Activated CD8-positive, alpha-beta T cell treated with anti-CD3 and anti-CD28 coated beads, Interleukin-2, amount 10 ng/mL, durations not matched to agents 7 days and 5 days (primary cell): ENCODE measurements around the gene RPL31. TPM values are rescaled to one million over a fixed set of nuclear protein-coding genes. Genes with fewer than 3 reads are reported as not detected.

Experiments used
- ATAC-seq: fragments of 150-1000 bp; cut with Tn5 transposase; one replicate; pipeline ENCODE4 v1.10.0; 2021; ENCODE audit warnings: moderate library complexity
- CTCF ChIA-PET: fragments of 350-600 bp; sonication (Branson Sonifier 250); formaldehyde crosslinking; loops from one replicate; lab custom pipeline; 2021; ENCODE audit warnings: antibody characterized with exemption; lab: Charles Lee
- POLR2A ChIA-PET: fragments of 350-600 bp; sonication (Branson Sonifier 250); formaldehyde crosslinking; loops from one replicate; lab custom pipeline; 2021; ENCODE audit warnings: antibody characterized with exemption; lab: Charles Lee
- DNase-seq: peaks from one replicate; pipeline ENCODE4 v3.0.0-alpha.2; 2020
- H3K27ac Mint-ChIP-seq: one replicate; pipeline ENCODE4 v1.8.0; 2021; ENCODE audit warnings: mild to moderate bottlenecking, mixed read lengths
- H3K27me3 Mint-ChIP-seq: one replicate; pipeline ENCODE4 v1.8.0; 2021; ENCODE audit warnings: low read depth, mixed read lengths
- H3K36me3 Mint-ChIP-seq: one replicate; pipeline ENCODE4 v1.8.0; 2021; ENCODE audit warnings: low read depth, mixed read lengths
- H3K4me1 Mint-ChIP-seq: one replicate; pipeline ENCODE4 v1.8.0; 2021; ENCODE audit warnings: low read depth, mixed read lengths
- H3K4me3 Mint-ChIP-seq: one replicate; pipeline ENCODE4 v1.8.0; 2021; ENCODE audit warnings: mild to moderate bottlenecking, mixed read lengths
- H3K9me3 Mint-ChIP-seq: one replicate; pipeline ENCODE4 v1.8.0; 2022; ENCODE audit warnings: mixed read lengths; ENCODE audit not compliant: insufficient read depth
- total RNA-seq, 2 experiments: library from RNA; stranded (reverse); gene quantifications; one replicate each; pipeline ENCODE4 v1.2.3, GENCODE V29; 2021

Gene RPL31
- 1,000 to 10,000 TPM; 1,300 to 1,339 TPM for total RNA-seq

- Mint-ChIP-seq H3K4me1 (peaks cover 44% of the 10 kb centered on the region), H3K9me3 (peaks cover 5% of the 10 kb centered on the region), H3K27me3 (peaks cover 3% of the 10 kb centered on the region), H3K36me3 (peaks cover 52% of the 10 kb centered on the region), H3K27ac (peak within 1 kb of the TSS; percentile 96), H3K4me3 (peak within 1 kb of the TSS; percentile 94)
- ATAC-seq (peak; percentile 95), DNase-seq (peak; percentile 98)
- POLR2A ChIA-PET, result interaction anchor here (0.6 to 2.7 kb wide), 14 partner anchors 11 to 439 kb away, joined by 3 to 14 read pairs (median 4); partner anchors contain the start of gene PDCL3
- CTCF ChIA-PET, result interaction anchor here (0.6 to 3.9 kb wide), 10 partner anchors 11 to 411 kb away, joined by 3 to 29 read pairs (median 4); no protein-coding TSS in a partner anchor
Measured at GRCh38 chr2:101001691-101002561, at the start of gene RPL31. TSS of gene RPL31 (plus strand) at chr2:101002289. CDS start at chr2:101002702, 413 bp downstream.

- no peaks in the 10 kb centered on the region for H3K27me3 Mint-ChIP-seq
- H3K27ac Mint-ChIP-seq, result no peak overlapping the region
- DNase-seq, result no peak
- H3K4me3 Mint-ChIP-seq, result no peak overlapping the region
- no peaks in the 10 kb centered on the region for H3K9me3 Mint-ChIP-seq
- ATAC-seq, result peak; percentile 40
- CTCF ChIA-PET, result no interaction called here
- no peaks in the 10 kb centered on the region for H3K36me3 Mint-ChIP-seq
- POLR2A ChIA-PET, result no interaction called here
- peaks cover 27% of the 10 kb centered on the region for H3K4me1 Mint-ChIP-seq
Measured at GRCh38 chr2:100952512-100952911, 49.6 kb upstream of the RPL31 start.

GRCh38 chr2:100953406-100954043, 48.6 kb upstream of the RPL31 start:
- DNase-seq (peak; percentile 58), ATAC-seq (peak; percentile 61)
- H3K36me3 Mint-ChIP-seq, result no peaks in the 10 kb centered on the region
- H3K27ac Mint-ChIP-seq, result peak overlapping the region; percentile 16
- CTCF ChIA-PET, result no interaction called here
- no peak overlapping the region for H3K4me3 Mint-ChIP-seq
- H3K9me3 Mint-ChIP-seq, result no peaks in the 10 kb centered on the region
- no peaks in the 10 kb centered on the region for H3K27me3 Mint-ChIP-seq
- POLR2A ChIA-PET, result no interaction called here
- H3K4me1 Mint-ChIP-seq, result peaks cover 27% of the 10 kb centered on the region

- Mint-ChIP-seq H3K4me3 (no peak overlapping the region), H3K9me3 (no peaks in the 10 kb centered on the region), H3K4me1 (peaks cover 27% of the 10 kb centered on the region), H3K27ac (peak overlapping the region; percentile 16), H3K36me3 (no peaks in the 10 kb centered on the region), H3K27me3 (no peaks in the 10 kb centered on the region)
- ATAC-seq, result peak; percentile 11
- ChIA-PET CTCF (no interaction called here), POLR2A (no interaction called here)
- no peak for DNase-seq
Measured at GRCh38 chr2:100954044-100954420, 48.1 kb upstream of the RPL31 start.

GRCh38 chr2:100955226-100955625, 46.9 kb upstream of the RPL31 start:
- Mint-ChIP-seq H3K36me3 (no peaks in the 10 kb centered on the region), H3K4me3 (no peak overlapping the region), H3K27me3 (no peaks in the 10 kb centered on the region), H3K27ac (no peak overlapping the region), H3K4me1 (peaks cover 27% of the 10 kb centered on the region), H3K9me3 (no peaks in the 10 kb centered on the region)
- ChIA-PET CTCF (no interaction called here), POLR2A (no interaction called here)
- no peak for ATAC-seq
- DNase-seq, result no peak

GRCh38 chr2:100956081-100956480, 46.0 kb upstream of the RPL31 start:
- Mint-ChIP-seq H3K36me3 (no peaks in the 10 kb centered on the region), H3K9me3 (no peaks in the 10 kb centered on the region), H3K4me3 (no peak overlapping the region), H3K27me3 (no peaks in the 10 kb centered on the region), H3K27ac (no peak overlapping the region), H3K4me1 (peaks cover 27% of the 10 kb centered on the region)
- ATAC-seq, result no peak
- no peak for DNase-seq
- ChIA-PET POLR2A (no interaction called here), CTCF (no interaction called here)

GRCh38 chr2:100957996-100958653, 44.0 kb upstream of the RPL31 start:
- DNase-seq (no peak), ATAC-seq (no peak)
- ChIA-PET CTCF (no interaction called here), POLR2A (interaction anchor here (0.6 kb wide), 1 partner anchor 590 kb away, joined by 4 read pairs; no protein-coding TSS in a partner anchor)
- H3K4me1 Mint-ChIP-seq, result peaks cover 11% of the 10 kb centered on the region
- no peak overlapping the region for H3K4me3 Mint-ChIP-seq
- no peaks in the 10 kb centered on the region for H3K36me3 Mint-ChIP-seq
- H3K9me3 Mint-ChIP-seq, result no peaks in the 10 kb centered on the region
- H3K27me3 Mint-ChIP-seq, result no peaks in the 10 kb centered on the region
- no peak overlapping the region for H3K27ac Mint-ChIP-seq

- H3K4me3 Mint-ChIP-seq, result no peak overlapping the region
- no peak overlapping the region for H3K27ac Mint-ChIP-seq
- H3K27me3 Mint-ChIP-seq, result no peaks in the 10 kb centered on the region
- no peak for ATAC-seq
- CTCF ChIA-PET, result no interaction called here
- no peak for DNase-seq
- H3K9me3 Mint-ChIP-seq, result no peaks in the 10 kb centered on the region
- POLR2A ChIA-PET, result interaction anchor here (0.6 kb wide), 1 partner anchor 9 kb away, joined by 3 read pairs; no protein-coding TSS in a partner anchor
- H3K4me1 Mint-ChIP-seq, result peaks cover 7% of the 10 kb centered on the region
- H3K36me3 Mint-ChIP-seq, result no peaks in the 10 kb centered on the region
Measured at GRCh38 chr2:100959225-100959880, 42.7 kb upstream of the RPL31 start.

- Mint-ChIP-seq H3K27me3 (no peaks in the 10 kb centered on the region), H3K9me3 (no peaks in the 10 kb centered on the region), H3K36me3 (no peaks in the 10 kb centered on the region), H3K4me3 (no peak overlapping the region), H3K4me1 (peaks cover 9% of the 10 kb centered on the region), H3K27ac (no peak overlapping the region)
- ATAC-seq (no peak), DNase-seq (no peak)
- ChIA-PET CTCF (no interaction called here), POLR2A (no interaction called here)
Measured at GRCh38 chr2:100960688-100961087, 41.4 kb upstream of the RPL31 start.

GRCh38 chr2:100962366-100963025, 39.6 kb upstream of the RPL31 start:
- Mint-ChIP-seq H3K4me3 (no peak overlapping the region), H3K9me3 (no peaks in the 10 kb centered on the region), H3K27ac (no peak overlapping the region), H3K4me1 (peaks cover 8% of the 10 kb centered on the region), H3K27me3 (no peaks in the 10 kb centered on the region), H3K36me3 (no peaks in the 10 kb centered on the region)
- no peak for ATAC-seq
- POLR2A ChIA-PET, result no interaction called here
- no peak for DNase-seq
- CTCF ChIA-PET, result no interaction called here

GRCh38 chr2:100963026-100963375, 39.1 kb upstream of the RPL31 start:
- H3K36me3 Mint-ChIP-seq, result no peaks in the 10 kb centered on the region
- H3K4me1 Mint-ChIP-seq, result peaks cover 8% of the 10 kb centered on the region
- CTCF ChIA-PET, result no interaction called here
- DNase-seq (no peak), ATAC-seq (no peak)
- no peaks in the 10 kb centered on the region for H3K9me3 Mint-ChIP-seq
- POLR2A ChIA-PET, result no interaction called here
- H3K27ac Mint-ChIP-seq, result no peak overlapping the region
- no peak overlapping the region for H3K4me3 Mint-ChIP-seq
- no peaks in the 10 kb centered on the region for H3K27me3 Mint-ChIP-seq
